Activated naive CD8-positive, alpha-beta T cell (primary cell): ENCODE data around the gene ZNF470.

Experiments used
- H3K27ac Mint-ChIP-seq: one replicate; pipeline ENCODE4 v1.8.0; 2021; ENCODE audit warnings: mixed read lengths
- H3K27me3 Mint-ChIP-seq: one replicate; pipeline ENCODE4 v1.8.0; 2021; ENCODE audit warnings: mixed read lengths
- H3K36me3 Mint-ChIP-seq: one replicate; pipeline ENCODE4 v1.8.0; 2021; ENCODE audit warnings: mixed read lengths
- H3K4me1 Mint-ChIP-seq: one replicate; pipeline ENCODE4 v1.8.0; 2021; ENCODE audit warnings: low read depth, mixed read lengths
- H3K4me3 Mint-ChIP-seq: one replicate; pipeline ENCODE4 v1.8.0; 2021; ENCODE audit warnings: mild to moderate bottlenecking, mixed read lengths
- H3K9me3 Mint-ChIP-seq: one replicate; pipeline ENCODE4 v1.8.0; 2021; ENCODE audit warnings: low read depth, mixed read lengths

Gene ZNF470

GRCh38 chr19:56633021-56633420 lies 65.8 kb downstream of the ZNF470 start:
- Mint-ChIP-seq H3K4me1 (no peaks in the 10 kb centered on the region), H3K4me3 (no peak overlapping the region), H3K27ac (no peak overlapping the region), H3K9me3 (peaks cover 35% of the 10 kb centered on the region), H3K36me3 (peaks cover 20% of the 10 kb centered on the region), H3K27me3 (no peaks in the 10 kb centered on the region)

DNA sequence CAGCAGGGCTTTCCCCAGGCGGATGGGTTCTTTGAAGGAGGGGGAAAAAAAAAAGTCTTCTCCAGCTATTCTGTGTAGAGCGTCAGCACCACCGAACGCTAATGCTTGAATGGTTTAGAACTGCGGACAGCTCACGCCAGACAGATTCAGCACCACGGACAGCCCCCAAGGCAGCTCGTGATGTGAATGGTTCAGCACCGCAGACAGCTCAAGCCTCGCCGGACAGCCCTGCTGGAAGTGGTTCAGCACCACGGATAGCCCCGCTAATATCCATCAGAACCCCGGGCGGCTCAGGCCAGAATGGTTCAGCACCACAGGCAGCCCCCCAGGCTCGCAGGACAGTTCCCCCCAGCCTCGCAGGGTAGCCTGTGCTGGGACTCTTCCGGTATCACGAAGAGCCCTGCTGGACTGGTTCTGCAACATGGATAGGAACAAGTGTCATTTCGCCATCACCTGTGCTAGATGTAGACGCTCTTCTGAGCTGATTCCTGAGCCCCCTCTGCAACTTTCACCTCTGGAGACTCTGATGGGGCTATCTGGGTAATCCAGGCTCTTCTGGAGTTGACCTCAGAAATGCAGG lies 70.8 kb downstream of the ZNF470 start:
- peaks cover 14% of the 10 kb centered on the region for H3K27me3 Mint-ChIP-seq
- no peak overlapping the region for H3K4me3 Mint-ChIP-seq
- no peak overlapping the region for H3K27ac Mint-ChIP-seq
- peaks cover 47% of the 10 kb centered on the region for H3K9me3 Mint-ChIP-seq
- peaks cover 18% of the 10 kb centered on the region for H3K36me3 Mint-ChIP-seq
- H3K4me1 Mint-ChIP-seq, result no peaks in the 10 kb centered on the region
